PFSK-1 (cell line): Measurements from ENCODE around the gene SMAD2.

Experiments
- POLR2AphosphoS5 ChIP-seq: IDR thresholded peaks from 2 replicates; pipeline ENCODE4 v1.6.1; 2012; ENCODE audit warnings: low read depth, mild to moderate bottlenecking, control low read depth, low read length, moderate library complexity
- REST ChIP-seq, 2 experiments: IDR thresholded peaks; 2 replicates each; pipeline versions ENCODE4 v1.6.1 to v1.8.0; 2011 to 2012; ENCODE audit warnings: low read depth in 2 of 2, low read length in 2 of 2, control low read depth in 1 of 2, inconsistent platforms in 1 of 2, mild to moderate bottlenecking in 1 of 2, moderate library complexity in 1 of 2; ENCODE audit not compliant: insufficient read depth in 1 of 2
- TAF1 ChIP-seq: IDR thresholded peaks from 2 replicates; pipeline ENCODE4 v1.6.1; 2012; ENCODE audit warnings: low read length, control low read depth, borderline replicate concordance; ENCODE audit not compliant: insufficient read depth

GRCh38 chr18:47863041-47863440, 67.4 kb downstream of the SMAD2 start:
- no peak for TF ChIP-seq POLR2AphosphoS5
- TF ChIP-seq REST (IDR thresholded peaks at IDR 0.05; ENCODE audit: insufficient read depth in 1 of 2, low read depth in 2 of 2, low read length in 2 of 2), result no peak
- TF ChIP-seq TAF1, result no peak
